HFF-Myc (cell line): ENCODE data around the gene ATP2B3.

Experiments
- DNase-seq: peaks from one replicate; pipeline ENCODE4 v3.0.0-alpha.2; 2011; ENCODE audit warnings: low read depth; ENCODE audit errors: extremely low read depth
- H3K4me3 ChIP-seq: replicated peaks from 2 replicates; pipeline ENCODE4 v1.5.1; 2011; ENCODE audit warnings: low read depth, mild to moderate bottlenecking, control low read depth, low read length
- TF ChIP-seq, protein P1 (sequence below): IDR thresholded peaks from 2 replicates; pipeline ENCODE4 v1.5.1; 2012; ENCODE audit warnings: mild to moderate bottlenecking, low read depth, low read length, control low read depth; ENCODE audit errors: missing control alignments

ATP2B3 gene

DNA sequence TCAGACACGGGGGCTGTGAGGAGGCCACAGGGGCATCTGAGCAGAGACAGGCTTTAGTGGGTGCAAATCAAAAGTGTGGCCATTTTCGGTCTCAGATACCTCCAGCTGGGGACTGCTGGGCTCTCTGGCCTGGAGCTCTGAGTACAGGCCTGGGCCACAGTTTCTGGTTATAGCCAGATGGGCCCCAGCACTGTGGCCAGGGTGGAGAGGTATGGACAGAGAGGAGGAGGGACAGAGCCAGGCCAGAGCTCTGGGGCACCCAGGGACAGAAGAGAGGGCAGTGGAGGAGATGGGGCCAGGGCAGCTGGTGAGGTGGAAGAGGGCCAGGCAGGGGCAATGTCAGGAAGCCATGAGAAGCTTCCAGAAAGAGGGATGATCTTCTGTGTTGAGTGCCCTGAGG, 61.4 kb downstream of the ATP2B3 start:
- TF ChIP-seq, protein P1, sequence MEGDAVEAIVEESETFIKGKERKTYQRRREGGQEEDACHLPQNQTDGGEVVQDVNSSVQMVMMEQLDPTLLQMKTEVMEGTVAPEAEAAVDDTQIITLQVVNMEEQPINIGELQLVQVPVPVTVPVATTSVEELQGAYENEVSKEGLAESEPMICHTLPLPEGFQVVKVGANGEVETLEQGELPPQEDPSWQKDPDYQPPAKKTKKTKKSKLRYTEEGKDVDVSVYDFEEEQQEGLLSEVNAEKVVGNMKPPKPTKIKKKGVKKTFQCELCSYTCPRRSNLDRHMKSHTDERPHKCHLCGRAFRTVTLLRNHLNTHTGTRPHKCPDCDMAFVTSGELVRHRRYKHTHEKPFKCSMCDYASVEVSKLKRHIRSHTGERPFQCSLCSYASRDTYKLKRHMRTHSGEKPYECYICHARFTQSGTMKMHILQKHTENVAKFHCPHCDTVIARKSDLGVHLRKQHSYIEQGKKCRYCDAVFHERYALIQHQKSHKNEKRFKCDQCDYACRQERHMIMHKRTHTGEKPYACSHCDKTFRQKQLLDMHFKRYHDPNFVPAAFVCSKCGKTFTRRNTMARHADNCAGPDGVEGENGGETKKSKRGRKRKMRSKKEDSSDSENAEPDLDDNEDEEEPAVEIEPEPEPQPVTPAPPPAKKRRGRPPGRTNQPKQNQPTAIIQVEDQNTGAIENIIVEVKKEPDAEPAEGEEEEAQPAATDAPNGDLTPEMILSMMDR, result no peak
- H3K4me3 ChIP-seq, result no peak overlapping the region
- no peak for DNase-seq

DNA sequence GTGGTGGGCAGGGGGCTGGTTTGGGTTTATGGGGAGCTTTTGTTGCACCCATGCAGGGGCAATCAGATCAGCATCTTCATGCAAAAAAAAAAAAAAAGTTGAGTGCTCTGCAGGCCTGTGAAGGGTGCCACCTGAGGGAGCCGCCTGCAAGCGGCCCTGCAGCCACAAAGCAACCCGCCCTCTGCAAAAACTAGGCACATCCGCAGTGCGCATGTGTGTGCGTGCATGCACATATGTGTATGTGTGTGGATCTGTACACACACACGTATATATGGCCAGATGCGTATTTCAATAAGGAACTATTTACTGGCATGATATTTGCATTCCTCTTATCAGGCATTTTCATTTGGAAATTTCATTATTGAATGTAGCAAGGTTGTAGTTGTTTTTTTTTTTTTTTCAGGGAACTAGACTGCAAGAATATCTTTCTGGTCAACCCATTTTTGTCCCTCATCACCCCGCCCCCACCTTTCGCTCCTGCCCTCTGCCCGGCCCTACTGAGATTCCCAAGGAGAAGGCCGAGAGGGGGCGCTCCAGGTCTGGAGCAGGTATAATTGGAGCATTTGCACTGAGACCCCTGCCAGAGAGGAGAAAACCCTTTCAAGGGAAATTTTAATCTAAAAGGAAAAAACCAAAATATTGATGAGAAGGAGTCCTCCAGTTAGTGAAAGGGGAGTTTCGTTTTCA, 63.4 kb downstream of the ATP2B3 start:
- TF ChIP-seq, protein P1, result peak; percentile 5
- no peak for DNase-seq
- no peak overlapping the region for H3K4me3 ChIP-seq

DNA sequence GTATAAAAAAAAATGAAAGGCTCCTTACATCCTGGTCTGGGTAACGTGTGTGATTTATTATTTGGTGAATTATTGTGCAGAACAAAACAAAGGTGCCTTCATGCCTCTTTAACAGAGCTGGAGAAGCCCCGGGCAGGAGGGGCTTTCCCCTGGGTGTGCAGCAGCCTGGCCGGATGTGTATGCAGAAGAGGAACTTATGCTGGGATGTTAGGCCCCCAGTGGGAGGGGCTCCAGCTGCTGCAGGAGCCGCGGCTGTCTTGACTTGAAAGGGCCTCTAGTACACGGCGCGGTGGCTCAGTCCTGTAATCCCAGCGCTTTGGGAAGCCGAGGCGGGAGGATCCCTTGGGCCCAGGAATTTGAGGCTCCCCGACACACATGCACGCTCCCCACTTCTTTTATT, 65.5 kb downstream of the ATP2B3 start:
- TF ChIP-seq, protein P1, result no peak
- no peak overlapping the region for H3K4me3 ChIP-seq
- no peak for DNase-seq

DNA sequence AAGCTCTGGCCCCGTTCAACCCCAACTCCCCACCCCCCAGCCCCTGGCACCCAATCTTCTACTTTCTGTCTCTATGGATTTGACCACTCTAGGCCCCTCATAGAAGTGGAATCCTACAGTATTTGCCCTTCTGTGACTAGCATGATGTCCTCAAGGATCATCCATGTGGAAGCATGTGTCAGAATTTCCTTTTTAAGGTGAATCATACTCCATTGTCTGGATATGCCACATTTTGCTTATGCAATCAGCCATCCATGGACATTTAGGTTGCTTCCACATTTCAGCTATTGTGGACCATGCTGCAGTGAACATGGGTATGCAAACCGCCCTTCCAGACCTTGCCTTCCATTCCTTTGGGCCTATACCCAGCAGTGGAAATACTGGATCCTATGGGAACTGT, 66.0 kb downstream of the ATP2B3 start:
- DNase-seq, result no peak
- no peak overlapping the region for H3K4me3 ChIP-seq
- TF ChIP-seq, protein P1, result no peak

DNA sequence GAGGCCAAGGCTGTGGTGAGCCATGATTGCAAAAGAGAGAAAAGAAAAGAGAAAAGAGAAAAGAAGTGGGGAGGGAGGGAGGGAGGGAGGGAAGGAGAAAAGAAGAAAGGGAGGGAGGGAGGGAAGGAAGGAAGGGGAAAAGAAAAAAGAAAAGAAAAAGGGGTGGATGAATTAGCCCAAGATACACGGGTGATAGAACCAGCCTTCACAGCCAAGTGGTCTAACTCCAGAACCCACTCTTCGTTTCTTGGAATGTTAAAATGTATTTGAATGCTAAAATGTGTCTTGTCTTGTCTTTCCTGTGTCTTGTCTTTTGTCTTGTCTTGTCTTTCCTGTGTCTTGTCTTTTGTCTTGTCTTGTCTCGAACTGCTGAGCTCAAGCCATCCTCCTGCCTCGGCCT, 68.4 kb downstream of the ATP2B3 start:
- TF ChIP-seq, protein P1, result no peak
- DNase-seq, result no peak
- H3K4me3 ChIP-seq, result no peak overlapping the region

DNA sequence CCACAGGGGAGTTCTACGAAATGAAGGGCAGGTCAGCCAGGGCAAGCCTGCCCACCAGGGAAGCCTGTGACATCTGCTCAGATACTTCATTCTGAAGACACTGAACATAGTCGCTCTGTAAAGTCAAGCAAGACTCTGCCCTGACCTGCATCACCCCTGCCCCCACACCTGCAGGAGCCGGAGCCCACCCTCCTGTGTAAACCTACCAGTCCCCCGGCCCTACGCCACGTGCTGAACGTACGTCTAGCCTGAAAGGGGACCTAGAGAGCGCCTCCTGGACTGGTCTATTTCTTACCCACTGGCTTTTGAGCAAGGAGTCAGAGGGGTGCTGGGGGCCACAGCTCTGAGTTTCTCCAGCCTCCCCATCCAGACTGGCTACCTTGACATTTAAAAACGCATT, 69.9 kb downstream of the ATP2B3 start:
- H3K4me3 ChIP-seq, result no peak overlapping the region
- DNase-seq, result no peak
- TF ChIP-seq, protein P1, result no peak
